Activated T-cell treated with anti-CD3 and anti-CD28 coated beads for 24 hours (primary cell): ENCODE results near the gene SEC14L5.
"Not testable (repeated sequence)": the region's sequence is repeated elsewhere in the genome, so short reads cannot be mapped to it uniquely, and the experiment has no call there.

Experiments used
- DNase-seq: peaks from one replicate; pipeline ENCODE4 v3.0.0-alpha.2; 2020; ENCODE audit warnings: low read depth

SEC14L5 gene

GRCh38 chr16:4957720-4958509 is at the start of gene SEC14L5:
Gene SEC14L5 (plus strand): TSS chr16:4958330. CDS start chr16:4959324, 994 bp downstream.
- peak; percentile 84 for DNase-seq

- DNase-seq, result no peak
These were observed 49.2 kb upstream of the SEC14L5 start for GRCh38 chr16:4908854-4909401.

DNA sequence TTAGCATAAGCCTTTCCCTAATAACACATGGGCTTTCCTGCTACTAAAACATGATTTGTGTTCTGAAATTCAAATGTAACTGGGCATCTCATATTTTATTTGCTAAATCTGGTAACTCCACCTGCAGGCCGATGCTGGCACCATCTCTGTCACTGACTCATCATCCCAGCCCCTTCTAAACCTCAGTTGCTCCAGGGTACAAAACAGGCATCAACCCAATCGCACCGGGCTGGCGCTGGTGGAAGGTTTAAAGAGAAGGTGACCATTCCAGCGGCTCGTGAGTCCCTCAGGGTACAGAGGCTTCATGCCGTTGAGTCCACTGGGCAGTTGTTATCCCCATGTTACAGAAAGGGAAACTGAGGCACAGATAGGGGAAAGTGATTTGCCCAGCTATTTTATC is 48.3 kb upstream of the SEC14L5 start:
- DNase-seq, result no peak

GRCh38 chr16:4910828-4911227 is 47.3 kb upstream of the SEC14L5 start:
- DNase-seq, result no peak

GRCh38 chr16:4911970-4912386 is 46.2 kb upstream of the SEC14L5 start:
- no peak for DNase-seq

DNA sequence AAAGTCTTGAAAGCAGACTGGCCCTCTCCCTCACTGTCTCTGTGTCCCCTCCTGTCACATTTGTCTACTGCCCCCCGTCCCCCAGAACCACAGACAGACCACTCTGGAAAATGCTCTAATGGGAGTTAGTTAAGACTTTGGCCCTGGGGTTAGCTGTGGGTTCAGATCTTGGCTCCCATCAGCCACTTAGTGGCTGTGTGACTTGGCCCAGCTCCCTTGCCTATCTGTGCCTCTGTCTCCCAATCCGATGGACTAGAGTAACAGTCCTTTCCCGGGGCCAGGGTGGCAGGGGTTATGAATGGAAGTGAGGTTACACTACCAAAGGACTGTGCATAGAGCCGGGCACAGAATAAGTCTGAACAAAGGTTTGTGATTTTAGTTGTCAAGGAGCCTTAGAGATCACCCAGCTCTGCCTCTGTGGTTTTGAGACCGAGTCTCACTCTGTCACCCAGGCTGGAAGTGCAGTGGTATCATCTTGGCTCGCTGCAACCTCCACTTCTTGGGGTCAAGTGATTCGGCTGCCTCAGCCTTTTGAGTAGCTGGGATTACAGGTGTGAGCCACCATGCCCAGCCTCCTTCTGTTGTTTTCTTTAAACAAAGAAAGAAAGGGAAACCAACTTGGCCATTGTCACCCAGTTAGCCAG is 44.9 kb upstream of the SEC14L5 start:
- DNase-seq, result no peak

DNA sequence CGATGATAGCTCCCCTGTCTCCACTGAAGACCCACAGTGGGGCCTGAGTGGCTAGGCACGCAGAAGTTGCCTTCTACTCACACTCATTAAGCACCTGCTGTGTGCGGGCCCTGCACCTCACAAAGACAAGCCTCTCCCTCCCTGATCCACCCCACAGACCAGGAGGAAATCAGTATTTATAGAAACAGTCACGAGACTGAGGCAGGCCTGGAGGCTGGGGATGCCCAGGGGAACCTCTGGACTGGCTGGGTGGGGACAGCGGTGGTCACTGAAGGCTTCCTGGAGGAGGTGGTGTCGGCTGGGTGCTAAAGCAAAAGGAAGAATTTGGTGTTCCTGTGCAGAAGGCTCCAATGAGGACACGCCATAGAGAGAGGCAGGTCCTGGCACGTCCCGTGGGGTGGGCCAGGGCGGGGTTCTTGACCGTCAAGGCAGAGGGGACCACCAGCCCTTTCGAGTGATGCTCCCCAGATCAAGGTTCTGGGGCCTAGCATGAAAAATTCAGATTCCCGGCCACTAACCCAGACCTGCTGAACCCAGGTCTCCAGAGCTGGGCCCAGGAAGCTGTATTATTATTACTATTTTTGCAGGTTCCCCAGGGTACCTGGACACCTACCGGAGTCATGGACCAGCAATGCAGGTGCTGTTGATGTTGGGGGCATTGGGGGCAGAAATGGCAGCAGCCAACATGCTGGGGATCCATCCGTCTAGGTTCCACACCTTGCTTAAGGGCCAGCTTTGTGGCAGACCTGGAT is 44.2 kb upstream of the SEC14L5 start:
- DNase-seq, result no peak

- DNase-seq, result no peak
These were observed 43.5 kb upstream of the SEC14L5 start for GRCh38 chr16:4914528-4915225.

GRCh38 chr16:4915226-4915761 is 42.8 kb upstream of the SEC14L5 start:
- DNase-seq, result no peak

DNA sequence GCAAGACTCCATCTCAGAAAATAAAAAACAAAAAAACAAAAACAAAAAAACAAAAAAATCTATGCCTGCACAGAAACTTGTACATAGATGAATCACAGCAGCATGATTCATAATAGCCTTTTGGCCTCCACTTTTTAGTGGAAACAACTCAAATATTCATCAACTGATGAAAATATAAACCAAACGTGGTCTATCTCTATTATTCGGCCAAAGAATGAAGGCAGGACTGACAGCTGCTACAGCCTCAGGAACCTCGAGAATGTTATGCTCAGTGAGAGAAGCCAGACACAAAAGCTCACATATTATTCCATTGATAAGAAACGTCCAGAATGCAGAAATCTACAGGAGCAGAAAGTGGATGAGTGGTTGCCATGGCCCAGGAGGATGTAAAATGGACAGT is 41.0 kb upstream of the SEC14L5 start:
- DNase-seq, result no peak

GRCh38 chr16:4918781-4919251 is 39.3 kb upstream of the SEC14L5 start:
- DNase-seq, result no peak

GRCh38 chr16:4920826-4921225 is 37.3 kb upstream of the SEC14L5 start:
- no peak for DNase-seq

DNA sequence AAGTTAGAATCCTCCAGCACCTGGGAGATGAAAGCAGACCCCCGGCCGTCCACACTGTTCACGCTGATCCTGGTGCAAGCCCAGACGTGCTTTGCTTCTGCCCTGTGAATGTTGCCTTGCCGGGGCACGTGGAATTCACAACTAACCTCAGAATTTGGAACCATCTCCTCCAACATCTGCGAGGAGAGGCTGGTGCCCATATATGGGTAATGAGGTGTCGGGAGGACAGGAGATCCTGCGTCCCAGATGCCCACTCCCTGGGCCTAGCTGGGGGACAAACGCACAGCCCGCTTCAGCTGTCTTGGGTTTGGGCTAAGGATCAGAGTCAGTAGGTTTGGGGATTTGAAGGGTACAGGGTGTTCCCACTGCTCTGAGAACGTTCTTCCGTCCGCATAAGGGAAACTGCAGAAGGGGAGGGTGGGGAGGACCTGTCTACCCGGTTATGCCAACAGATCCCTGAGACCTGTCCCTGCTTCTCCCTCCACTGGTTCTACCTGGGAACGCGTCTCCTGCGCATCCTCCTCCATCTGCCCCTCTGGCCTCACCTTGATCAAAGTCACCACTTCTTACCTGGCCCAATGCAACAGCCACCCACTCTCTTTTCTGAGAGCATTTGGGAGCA is 35.3 kb upstream of the SEC14L5 start:
- DNase-seq, result no peak

GRCh38 chr16:4923853-4924252 is 34.3 kb upstream of the SEC14L5 start:
- DNase-seq, result no peak

GRCh38 chr16:4924593-4925292 is 33.4 kb upstream of the SEC14L5 start:
- DNase-seq, result no peak

DNA sequence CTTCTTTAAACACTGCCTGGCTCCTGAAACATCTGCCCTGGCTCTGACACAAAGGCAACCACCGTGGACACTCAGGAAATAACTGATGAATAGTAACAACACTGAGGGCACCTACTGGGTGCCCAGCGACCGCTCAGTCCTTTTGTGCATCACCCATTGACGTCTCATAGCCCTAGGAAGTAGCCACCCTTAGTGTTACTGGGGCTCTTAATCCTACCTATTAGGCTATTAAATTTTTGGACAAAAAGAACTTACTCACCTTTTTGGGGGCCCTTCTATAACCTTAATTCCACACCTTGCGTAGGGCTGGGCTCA is 32.9 kb upstream of the SEC14L5 start:
- no peak for DNase-seq

- DNase-seq, result no peak
These were observed 32.3 kb upstream of the SEC14L5 start for GRCh38 chr16:4925791-4926190.

GRCh38 chr16:4926928-4927327 is 31.2 kb upstream of the SEC14L5 start:
- DNase-seq, result no peak

GRCh38 chr16:4927661-4928060 is 30.5 kb upstream of the SEC14L5 start:
- no peak for DNase-seq

DNA sequence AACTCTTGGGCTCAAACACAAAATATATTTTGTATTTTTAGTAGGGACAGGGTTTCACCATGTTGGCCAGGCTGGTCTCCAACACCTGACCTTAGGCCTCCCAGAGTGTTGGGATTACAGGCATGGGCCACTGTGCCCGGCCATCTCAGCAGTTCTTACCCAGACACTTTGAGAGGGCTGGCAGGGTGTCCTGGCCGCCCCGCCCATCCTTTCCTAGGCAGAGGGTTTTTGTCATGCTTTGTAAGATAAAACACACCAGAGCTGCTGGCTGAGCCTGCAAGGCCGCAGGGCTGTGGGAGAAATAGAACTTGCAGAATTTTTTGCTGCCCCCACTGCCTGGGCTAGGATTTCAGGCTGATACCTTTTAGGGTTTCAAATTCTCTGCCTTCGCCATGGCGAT is 29.9 kb upstream of the SEC14L5 start:
- no peak for DNase-seq

GRCh38 chr16:4929619-4930018 is 28.5 kb upstream of the SEC14L5 start:
- not testable (repeated sequence) for DNase-seq
